Activated CD8-positive, alpha-beta memory T cell treated with anti-CD3 and anti-CD28 coated beads for 1 hour (primary cell): ENCODE results near the gene DIS3.
"Not testable (repeated sequence)": the region's sequence is repeated elsewhere in the genome, so short reads cannot be mapped to it uniquely, and the experiment has no call there.

Experiments
- DNase-seq, 2 donors: peaks; one replicate each; pipeline ENCODE4 v3.0.0-alpha.2; 2020; ENCODE audit warnings: low read depth in 1 of 2; ENCODE audit errors: extremely low read depth in 1 of 2

Gene DIS3, protein sequence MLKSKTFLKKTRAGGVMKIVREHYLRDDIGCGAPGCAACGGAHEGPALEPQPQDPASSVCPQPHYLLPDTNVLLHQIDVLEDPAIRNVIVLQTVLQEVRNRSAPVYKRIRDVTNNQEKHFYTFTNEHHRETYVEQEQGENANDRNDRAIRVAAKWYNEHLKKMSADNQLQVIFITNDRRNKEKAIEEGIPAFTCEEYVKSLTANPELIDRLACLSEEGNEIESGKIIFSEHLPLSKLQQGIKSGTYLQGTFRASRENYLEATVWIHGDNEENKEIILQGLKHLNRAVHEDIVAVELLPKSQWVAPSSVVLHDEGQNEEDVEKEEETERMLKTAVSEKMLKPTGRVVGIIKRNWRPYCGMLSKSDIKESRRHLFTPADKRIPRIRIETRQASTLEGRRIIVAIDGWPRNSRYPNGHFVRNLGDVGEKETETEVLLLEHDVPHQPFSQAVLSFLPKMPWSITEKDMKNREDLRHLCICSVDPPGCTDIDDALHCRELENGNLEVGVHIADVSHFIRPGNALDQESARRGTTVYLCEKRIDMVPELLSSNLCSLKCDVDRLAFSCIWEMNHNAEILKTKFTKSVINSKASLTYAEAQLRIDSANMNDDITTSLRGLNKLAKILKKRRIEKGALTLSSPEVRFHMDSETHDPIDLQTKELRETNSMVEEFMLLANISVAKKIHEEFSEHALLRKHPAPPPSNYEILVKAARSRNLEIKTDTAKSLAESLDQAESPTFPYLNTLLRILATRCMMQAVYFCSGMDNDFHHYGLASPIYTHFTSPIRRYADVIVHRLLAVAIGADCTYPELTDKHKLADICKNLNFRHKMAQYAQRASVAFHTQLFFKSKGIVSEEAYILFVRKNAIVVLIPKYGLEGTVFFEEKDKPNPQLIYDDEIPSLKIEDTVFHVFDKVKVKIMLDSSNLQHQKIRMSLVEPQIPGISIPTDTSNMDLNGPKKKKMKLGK

DNA sequence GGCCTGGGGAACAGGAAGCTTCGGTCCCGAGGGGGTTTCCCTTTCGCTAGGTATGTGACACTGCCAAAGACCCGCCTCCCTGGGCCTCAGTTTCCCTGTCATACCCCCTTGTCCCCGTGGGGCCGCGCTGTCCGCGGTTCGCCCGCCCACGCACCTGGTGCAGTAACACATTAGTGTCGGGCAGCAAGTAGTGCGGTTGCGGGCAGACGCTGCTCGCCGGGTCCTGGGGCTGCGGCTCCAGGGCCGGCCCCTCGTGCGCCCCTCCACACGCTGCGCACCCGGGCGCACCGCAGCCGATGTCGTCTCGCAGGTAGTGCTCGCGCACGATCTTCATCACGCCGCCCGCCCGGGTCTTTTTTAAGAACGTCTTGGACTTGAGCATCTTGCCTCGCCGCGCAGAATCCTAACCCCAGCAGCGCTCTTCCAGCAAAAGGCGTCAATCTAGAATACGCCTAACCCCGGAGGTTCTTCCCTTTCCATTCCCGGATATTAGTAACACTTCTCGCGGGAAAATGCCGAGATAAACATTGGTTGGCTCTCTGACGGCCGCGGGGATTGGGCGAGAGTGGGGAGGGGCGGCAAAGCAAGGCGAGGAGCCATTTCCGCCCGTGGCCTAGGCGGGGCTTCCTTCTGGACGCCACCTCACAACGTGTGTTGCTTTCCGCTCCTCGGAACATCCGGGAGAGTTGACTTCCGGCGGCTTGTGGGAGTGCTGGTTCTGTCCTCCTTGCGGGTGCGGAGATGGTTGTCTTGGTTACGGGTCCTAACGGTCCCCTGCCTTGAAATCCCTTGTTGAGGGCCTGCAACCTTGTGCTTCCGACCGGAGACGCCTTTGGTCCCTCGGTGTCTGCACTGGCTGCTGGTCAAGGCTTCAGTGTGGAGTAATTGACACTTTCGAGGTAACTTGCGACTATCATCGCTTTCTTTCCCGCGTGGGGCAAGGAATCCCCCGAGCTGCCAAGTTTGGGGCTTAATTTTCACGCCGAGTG, at the start of gene DIS3, which contains the start of gene PIBF1:
TSS of gene DIS3 (minus strand) at position 450 of the 989 bp plus-strand sequence. CDS start at position 382, 68 bp downstream.
TSS of gene PIBF1 (plus strand) at position 683 of the 989 bp plus-strand sequence. CDS start 1,337 bp downstream, outside the sequence.
- peak; percentile 84 to 90 for DNase-seq

GRCh38 chr13:72823724-72824123, 42.0 kb upstream of the DIS3 start:
- DNase-seq, result no peak

DNA sequence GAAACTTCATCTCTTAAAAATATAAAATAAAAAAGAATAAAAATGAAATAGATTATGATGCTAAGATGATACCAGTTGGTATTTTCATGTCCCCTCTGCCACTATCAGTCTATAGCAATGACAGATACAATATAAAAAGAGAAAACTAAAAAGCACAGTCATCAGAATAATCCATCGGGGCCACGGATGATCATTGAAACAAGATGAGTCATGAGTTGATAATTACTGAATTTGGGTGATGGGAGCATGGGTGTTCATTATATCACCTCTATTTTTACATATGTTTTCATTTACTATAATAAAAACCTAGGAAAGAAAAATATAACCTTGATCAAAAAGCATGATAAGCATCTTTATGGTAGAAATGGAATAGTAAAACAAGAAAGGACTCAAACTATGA, 41.4 kb upstream of the DIS3 start:
- DNase-seq, result no peak

- no peak for DNase-seq
Measured at GRCh38 chr13:72820898-72821279, 39.2 kb upstream of the DIS3 start.

DNA sequence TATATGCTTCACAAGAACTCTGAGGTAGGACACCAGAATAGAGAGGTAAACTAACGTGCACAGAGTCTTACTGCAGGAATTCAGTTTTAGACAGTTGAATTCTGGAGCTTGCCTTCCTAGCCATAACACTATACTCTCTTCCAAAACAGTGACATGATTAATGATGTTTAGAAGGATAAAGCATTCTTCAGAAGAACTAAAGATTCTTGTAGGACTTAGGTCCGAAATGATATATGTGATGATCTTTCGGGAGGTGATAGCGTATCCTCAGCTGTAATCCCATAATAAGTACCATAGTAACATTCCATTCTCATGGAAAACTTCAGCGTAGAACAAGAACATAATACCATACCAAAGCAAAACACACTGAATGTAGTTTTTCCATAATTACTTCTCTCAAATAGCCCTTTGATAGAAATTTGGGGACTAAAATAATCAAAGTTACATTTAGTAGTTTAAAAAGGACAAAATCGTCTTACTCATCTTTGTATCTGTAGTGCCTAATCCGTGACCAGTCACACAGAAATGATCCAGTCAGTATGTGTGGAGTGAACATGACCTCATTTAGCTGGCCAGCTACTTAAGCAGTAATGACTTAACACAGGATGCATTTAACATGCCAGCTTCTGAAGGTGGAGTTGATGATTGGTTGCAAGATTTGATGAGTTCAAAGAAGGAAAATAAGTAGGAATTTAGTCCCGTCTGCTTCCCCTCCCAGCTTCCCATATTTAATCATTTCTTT, 38.6 kb upstream of the DIS3 start:
- DNase-seq, result no peak

GRCh38 chr13:72808917-72809500, 27.3 kb upstream of the DIS3 start:
- DNase-seq, result no peak

GRCh38 chr13:72806514-72806913, 24.8 kb upstream of the DIS3 start:
- DNase-seq, result not testable (repeated sequence)

- no peak for DNase-seq
Measured at GRCh38 chr13:72805676-72806346, 24.1 kb upstream of the DIS3 start.

DNA sequence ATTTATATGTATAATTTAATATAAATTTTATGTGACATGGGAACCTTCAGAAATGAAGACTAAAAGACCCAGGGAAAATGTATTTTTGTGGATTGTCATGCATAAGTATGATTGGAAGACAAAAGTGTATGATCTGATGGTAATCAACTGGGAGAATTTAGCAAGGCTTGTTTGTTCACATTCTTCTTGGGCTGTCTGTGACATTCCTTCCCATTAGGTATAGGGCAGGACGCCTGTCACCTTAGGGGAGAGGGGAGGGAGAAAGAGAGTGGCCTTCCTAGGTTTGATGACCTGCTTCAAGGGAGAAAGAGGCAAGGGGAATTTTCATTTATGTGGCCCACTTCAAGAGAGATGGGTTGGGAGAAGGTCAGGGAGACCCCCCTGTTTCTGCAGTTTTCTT, 22.6 kb upstream of the DIS3 start:
- DNase-seq, result no peak

GRCh38 chr13:72798817-72799216, 17.1 kb upstream of the DIS3 start:
- DNase-seq, result no peak

- no peak for DNase-seq
Measured at GRCh38 chr13:72792640-72793039, 10.9 kb upstream of the DIS3 start.

GRCh38 chr13:72788831-72789230, 7.1 kb upstream of the DIS3 start:
- DNase-seq, result no peak

DNA sequence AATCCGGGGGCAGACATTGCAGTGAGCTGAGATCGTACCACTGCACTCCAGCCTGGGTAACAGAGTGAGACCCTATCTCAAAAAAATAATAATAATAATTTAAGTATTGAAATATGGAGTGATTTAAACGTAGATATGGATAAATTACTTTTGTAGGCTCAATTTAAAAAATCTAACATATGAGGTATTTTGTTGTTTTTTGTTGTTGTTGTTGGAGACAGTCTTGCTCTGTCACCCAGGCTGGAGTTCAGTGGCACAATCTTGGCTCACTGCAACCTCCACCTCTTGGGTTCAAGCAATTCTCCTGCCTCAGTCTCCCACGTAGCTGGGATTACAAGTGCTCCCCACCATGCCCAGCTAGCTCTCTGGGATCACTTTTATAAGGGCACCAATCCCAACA, 3.0 kb upstream of the DIS3 start:
- DNase-seq, result not testable (repeated sequence)

- no peak for DNase-seq
Measured at GRCh38 chr13:72782717-72783116, 1.0 kb upstream of the DIS3 start.

- DNase-seq, result no peak
Measured at GRCh38 chr13:72774019-72774418, 7.7 kb downstream of the DIS3 start.

DNA sequence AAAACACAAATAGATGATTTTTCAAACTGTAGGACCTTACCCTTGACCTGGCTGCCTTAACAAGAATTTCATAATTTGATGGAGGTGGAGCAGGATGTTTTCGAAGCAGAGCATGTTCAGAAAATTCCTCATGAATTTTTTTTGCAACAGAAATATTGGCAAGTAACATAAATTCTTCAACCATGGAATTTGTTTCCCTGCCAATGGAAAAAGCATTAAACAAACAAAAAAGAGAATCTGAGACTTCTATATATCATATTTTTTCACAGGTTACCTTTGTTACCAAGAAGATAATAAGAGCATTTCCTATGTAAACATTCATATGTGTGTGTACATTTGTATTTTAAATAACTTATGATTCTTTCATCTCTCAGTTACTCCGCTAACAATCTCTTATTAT, 18.3 kb downstream of the DIS3 start:
- no peak for DNase-seq

DNA sequence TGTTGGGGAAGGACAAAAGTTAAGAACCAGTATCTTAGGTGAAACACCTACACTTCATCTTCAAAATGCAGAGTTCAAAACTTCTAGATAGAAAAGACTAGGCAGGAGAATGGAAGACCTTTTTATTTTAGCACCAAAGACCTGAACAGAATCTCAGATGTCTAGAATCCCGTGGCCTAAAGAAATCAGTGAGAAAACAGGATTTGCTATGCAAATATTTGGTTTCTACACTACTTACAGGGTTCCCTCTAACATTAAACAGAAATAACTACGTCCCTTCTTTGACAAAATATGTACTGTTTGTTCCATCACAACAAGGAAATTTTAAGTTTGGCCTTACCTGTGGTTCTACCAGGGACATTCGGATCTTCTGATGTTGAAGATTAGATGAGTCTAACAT, 21.5 kb downstream of the DIS3 start:
- no peak for DNase-seq

DNA sequence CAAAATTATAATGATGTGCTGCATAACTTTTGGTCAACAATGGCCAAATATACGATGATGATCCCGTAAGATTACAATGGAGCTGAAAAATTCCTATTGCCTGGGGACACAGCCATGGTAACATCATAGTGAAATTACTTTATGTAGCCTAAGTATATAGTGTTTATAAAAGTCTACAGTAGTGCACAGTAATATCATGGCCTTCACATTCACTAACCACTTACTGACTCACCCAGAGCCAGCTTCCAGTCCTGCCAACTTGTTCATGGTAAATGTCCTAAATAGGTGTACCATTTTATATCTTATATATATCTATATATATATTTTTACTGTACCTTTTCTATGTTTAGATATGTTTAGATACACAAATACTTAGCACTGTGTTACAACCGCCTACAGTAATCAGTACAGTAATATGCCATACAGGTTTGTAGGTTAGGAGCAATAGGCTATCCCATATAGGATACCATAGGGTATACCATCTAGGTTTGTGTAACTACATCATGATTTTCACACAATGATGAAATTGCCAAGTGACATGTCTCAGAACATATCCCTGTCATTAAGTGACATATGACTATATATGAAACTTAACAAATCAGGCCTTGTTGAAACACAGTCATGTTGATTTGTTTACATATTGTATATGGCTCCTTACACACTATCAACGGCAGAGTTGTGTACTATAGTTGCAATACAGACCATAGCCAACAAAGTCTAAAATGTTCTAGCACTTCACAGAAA, 23.7 kb downstream of the DIS3 start:
- DNase-seq, result no peak
